ENCODE results near the gene ASF1A.
"Not testable (repeated sequence)": the region's sequence is repeated elsewhere in the genome, so short reads cannot be mapped to it uniquely, and the experiment has no call there.

The ASF1A gene

GRCh38 chr6:118893807-118894424 is at the start of gene ASF1A:
ASF1A (plus strand) TSS chr6:118894152; CDS start chr6:118894414, 262 bp downstream.
- DNase-seq (ENCODE audit: low read depth), result peak; percentile 95

- no peak for DNase-seq (ENCODE audit: low read depth)
These were observed 49.0 kb upstream of the ASF1A start for GRCh38 chr6:118844915-118845314.

- no peak for DNase-seq (ENCODE audit: low read depth)
These were observed 40.5 kb upstream of the ASF1A start for GRCh38 chr6:118853408-118853807.

- DNase-seq (ENCODE audit: low read depth), result no peak
These were observed 37.7 kb upstream of the ASF1A start for GRCh38 chr6:118856301-118856700.

- DNase-seq (ENCODE audit: low read depth), result no peak
These were observed 34.4 kb upstream of the ASF1A start for GRCh38 chr6:118859517-118860064.

- no peak for DNase-seq (ENCODE audit: low read depth)
These were observed 33.6 kb upstream of the ASF1A start for GRCh38 chr6:118860363-118860762.

- DNase-seq (ENCODE audit: low read depth), result no peak
These were observed 33.1 kb upstream of the ASF1A start for GRCh38 chr6:118860880-118861279.

- no peak for DNase-seq (ENCODE audit: low read depth)
These were observed 31.5 kb upstream of the ASF1A start for GRCh38 chr6:118862443-118862842.

- DNase-seq (ENCODE audit: low read depth), result no peak
These were observed 29.4 kb upstream of the ASF1A start for GRCh38 chr6:118864341-118865099.

- DNase-seq (ENCODE audit: low read depth), result no peak
These were observed 28.9 kb upstream of the ASF1A start for GRCh38 chr6:118865100-118865391.

- no peak for DNase-seq (ENCODE audit: low read depth)
These were observed 26.8 kb upstream of the ASF1A start for GRCh38 chr6:118867181-118867580.

GRCh38 chr6:118868901-118869300 is 25.1 kb upstream of the ASF1A start:
- not testable (repeated sequence) for DNase-seq (ENCODE audit: low read depth)

GRCh38 chr6:118869350-118869749 is 24.6 kb upstream of the ASF1A start:
- DNase-seq (ENCODE audit: low read depth), result no peak

GRCh38 chr6:118869894-118870589 is 23.9 kb upstream of the ASF1A start:
- DNase-seq (ENCODE audit: low read depth), result no peak

GRCh38 chr6:118871331-118871730 is 22.6 kb upstream of the ASF1A start:
- DNase-seq (ENCODE audit: low read depth), result no peak

- no peak for DNase-seq (ENCODE audit: low read depth)
These were observed 21.6 kb upstream of the ASF1A start for GRCh38 chr6:118872318-118872717.

- no peak for DNase-seq (ENCODE audit: low read depth)
These were observed 21.2 kb upstream of the ASF1A start for GRCh38 chr6:118872726-118873125.

- no peak for DNase-seq (ENCODE audit: low read depth)
These were observed 20.7 kb upstream of the ASF1A start for GRCh38 chr6:118873239-118873638.

GRCh38 chr6:118875672-118876071 is 18.3 kb upstream of the ASF1A start:
- no peak for DNase-seq (ENCODE audit: low read depth)

- no peak for DNase-seq (ENCODE audit: low read depth)
These were observed 17.8 kb upstream of the ASF1A start for GRCh38 chr6:118876198-118876597.

- no peak for DNase-seq (ENCODE audit: low read depth)
These were observed 17.1 kb upstream of the ASF1A start for GRCh38 chr6:118876814-118877213.

- DNase-seq (ENCODE audit: low read depth), result no peak
These were observed 16.1 kb upstream of the ASF1A start for GRCh38 chr6:118877806-118878205.

All from activated T-cell treated with anti-CD3 and anti-CD28 coated beads for 24 hours (primary cell).